Left lung (tissue), 10 donors: ENCODE data around the gene PRR30. TPM values are rescaled to one million over a fixed set of nuclear protein-coding genes. Genes with fewer than 3 reads are reported as not detected.
"Not testable (repeated sequence)": the region's sequence is repeated elsewhere in the genome, so short reads cannot be mapped to it uniquely, and the experiment has no call there.

ENCODE experiments used
- ATAC-seq: fragments of 200-7000 bp; cut with Tn5 transposase; one replicate; pipeline ENCODE4 v1.9.1; 2020; ENCODE audit warnings: moderate library complexity
- DNase-seq, 4 donors: peaks; one replicate each; pipeline ENCODE4 v3.0.0-alpha.2; 2013 to 2020
- H3K27ac ChIP-seq, 2 donors: fragments of 200-600 bp; sonication (generic) in 1 of 2; one replicate each; pipeline versions ENCODE4 v1.5.0 to v1.8.0; 2020 to 2021
- H3K27me3 ChIP-seq, 2 donors: fragments of 200-600 bp; sonication (generic) in 1 of 2; one replicate each; pipeline versions ENCODE4 v1.5.0 to v1.8.0; 2020 to 2021
- H3K36me3 ChIP-seq, 2 donors: fragments of 200-600 bp; sonication (generic) in 1 of 2; one replicate each; pipeline versions ENCODE4 v1.5.0 to v1.8.0; 2020 to 2021
- H3K4me1 ChIP-seq, 2 donors: fragments of 200-600 bp; one replicate each; pipeline ENCODE4 v1.8.0; 2021
- H3K4me3 ChIP-seq, 2 donors: fragments of 200-600 bp; sonication (generic) in 1 of 2; one replicate each; pipeline versions ENCODE4 v1.5.0 to v1.8.0; 2020 to 2021; ENCODE audit warnings: mild to moderate bottlenecking in 1 of 2
- H3K9me3 ChIP-seq, 2 donors: fragments of 200-600 bp; sonication (generic) in 1 of 2; one replicate each; pipeline versions ENCODE4 v1.5.0 to v1.8.0; 2020 to 2021
- intact Hi-C, 2 donors: fragments of 100-400 bp; cut with DNase I; formaldehyde crosslinking; loops; one replicate each; pipeline versions ENCODE4 v1.11.2 to v1.14.2; 2022
- polyA plus RNA-seq, 6 donors: library from polyadenylated mRNA; unstranded; fragments of 120-200 nt; gene quantifications; one replicate each; pipeline ENCODE4 v1.2.1, GENCODE V29; 2013; ENCODE audit not compliant: insufficient read length in 6 of 6
- total RNA-seq, 2 donors: library from RNA; stranded (reverse); fragmentation: NEBNext Ultra II Directional; extraction: Animal tissue kit (Norgen Biotek cat#: 25700); gene quantifications; one replicate each; pipeline ENCODE4 v1.2.1, GENCODE V29; 2021
- TF ChIP-seq, protein P1 (sequence below), 2 donors: fragments of 200-600 bp; sonication (generic) in 1 of 2; IDR thresholded peaks; one replicate each; pipeline versions ENCODE4 v1.5.0 to v1.8.0; 2021; ENCODE audit warnings: antibody characterized with exemption in 2 of 2
- donor health status: DM: no; HTN: yes; CAD: no.
- donor health status: DM: no; HTN: no; CAD: no.

The PRR30 gene
- total and polyA plus RNA-seq, 8 donors = not detected

DNA sequence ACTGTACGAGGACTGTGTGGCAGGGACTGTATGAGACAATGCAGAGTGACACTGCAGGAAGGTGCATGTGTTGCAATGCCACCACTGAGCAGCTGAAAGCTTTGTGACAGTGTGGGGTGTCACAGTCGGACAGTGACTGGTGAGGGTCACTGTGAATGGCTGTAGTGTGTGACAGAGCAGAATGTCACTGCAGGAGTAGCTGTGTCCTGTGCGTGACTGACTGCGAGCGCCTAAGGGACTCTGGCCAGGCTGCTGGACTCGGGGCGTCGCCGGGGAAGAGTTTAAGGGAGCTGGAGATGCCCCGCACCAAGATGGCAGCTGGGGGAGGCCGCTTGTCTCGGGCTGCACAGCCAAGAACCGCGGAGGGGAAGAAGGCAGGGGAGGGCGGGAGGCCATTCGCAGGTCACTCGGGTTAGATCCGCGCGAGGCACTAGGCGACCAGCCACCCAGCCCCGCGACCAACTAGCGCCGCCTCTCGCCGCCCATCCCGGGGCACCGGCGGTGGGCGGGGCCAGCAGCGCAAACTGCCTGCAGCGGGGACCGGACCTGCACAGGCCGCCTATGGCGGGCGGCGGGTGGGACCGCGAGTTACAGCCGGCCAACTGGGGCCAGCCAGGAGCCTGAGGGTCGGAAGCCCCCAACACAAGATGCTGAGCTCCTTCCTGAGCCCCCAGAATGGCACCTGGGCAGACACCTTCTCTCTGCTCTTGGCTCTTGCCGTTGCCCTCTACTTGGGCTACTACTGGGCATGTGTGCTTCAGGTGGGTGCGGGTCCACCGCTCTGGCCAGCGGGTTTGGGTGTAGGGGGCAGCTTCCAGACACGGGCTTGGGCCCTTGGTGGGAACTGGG is 15.7 kb downstream of the PRR30 start, which contains the start of gene ABHD1:
ABHD1 (plus strand) TSS at position 514 of the 849 bp plus-strand sequence; CDS start at position 648, 134 bp downstream.
- intact Hi-C loops = no loop called here
- Histone ChIP-seq H3K4me1 (peaks cover under 1 to 22% of the 10 kb centered on the region in 2 donors), H3K36me3 (no peaks in the 10 kb centered on the region), H3K4me3 (peak within 1 kb of the TSS; percentile 33 to 58), H3K9me3 (no peaks in the 10 kb centered on the region), H3K27me3 (peaks cover 2 to 22% of the 10 kb centered on the region in 2 donors), H3K27ac (peak within 1 kb of the TSS in 1 of 2 donors; percentile 84)
- ATAC-seq = peak; percentile 95
- TF ChIP-seq, protein P1, sequence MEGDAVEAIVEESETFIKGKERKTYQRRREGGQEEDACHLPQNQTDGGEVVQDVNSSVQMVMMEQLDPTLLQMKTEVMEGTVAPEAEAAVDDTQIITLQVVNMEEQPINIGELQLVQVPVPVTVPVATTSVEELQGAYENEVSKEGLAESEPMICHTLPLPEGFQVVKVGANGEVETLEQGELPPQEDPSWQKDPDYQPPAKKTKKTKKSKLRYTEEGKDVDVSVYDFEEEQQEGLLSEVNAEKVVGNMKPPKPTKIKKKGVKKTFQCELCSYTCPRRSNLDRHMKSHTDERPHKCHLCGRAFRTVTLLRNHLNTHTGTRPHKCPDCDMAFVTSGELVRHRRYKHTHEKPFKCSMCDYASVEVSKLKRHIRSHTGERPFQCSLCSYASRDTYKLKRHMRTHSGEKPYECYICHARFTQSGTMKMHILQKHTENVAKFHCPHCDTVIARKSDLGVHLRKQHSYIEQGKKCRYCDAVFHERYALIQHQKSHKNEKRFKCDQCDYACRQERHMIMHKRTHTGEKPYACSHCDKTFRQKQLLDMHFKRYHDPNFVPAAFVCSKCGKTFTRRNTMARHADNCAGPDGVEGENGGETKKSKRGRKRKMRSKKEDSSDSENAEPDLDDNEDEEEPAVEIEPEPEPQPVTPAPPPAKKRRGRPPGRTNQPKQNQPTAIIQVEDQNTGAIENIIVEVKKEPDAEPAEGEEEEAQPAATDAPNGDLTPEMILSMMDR (IDR thresholded peaks at IDR 0.05) = no peak
- peak; percentile 11 to 96 (median 60) for DNase-seq

DNA sequence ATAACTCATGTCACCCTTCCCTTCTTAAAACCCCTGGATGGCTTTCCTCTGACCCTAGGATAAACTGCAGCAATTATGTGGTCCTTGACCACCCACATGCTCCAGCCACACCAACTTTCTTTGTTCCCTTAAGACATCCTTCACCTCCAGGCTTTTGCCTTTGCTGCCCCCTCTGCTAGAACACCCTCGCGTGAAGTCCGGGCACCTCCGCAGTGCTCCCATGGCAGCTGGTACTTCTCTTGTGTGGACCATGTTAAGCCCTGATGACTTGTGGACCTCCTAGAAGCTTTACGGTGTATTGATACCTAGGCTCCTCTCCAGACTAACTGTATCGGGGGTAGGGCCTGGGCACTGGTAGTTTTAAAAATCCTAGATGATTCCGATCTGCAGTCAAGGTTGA is 16.4 kb downstream of the PRR30 start:
- peak overlapping the region in 1 of 2 donors; percentile 84 for H3K27ac ChIP-seq
- ATAC-seq (no peak), DNase-seq (no peak)
- peak overlapping the region in 1 of 2 donors; percentile 58 for H3K4me3 ChIP-seq
- peaks cover 5 to 26% of the 10 kb centered on the region in 2 donors for H3K4me1 ChIP-seq
- H3K36me3 ChIP-seq = no peaks in the 10 kb centered on the region
- no peaks in the 10 kb centered on the region for H3K9me3 ChIP-seq
- TF ChIP-seq, protein P1 (IDR thresholded peaks at IDR 0.05) = no peak
- intact Hi-C loops = no loop called here
- peaks cover 9 to 29% of the 10 kb centered on the region in 2 donors for H3K27me3 ChIP-seq

DNA sequence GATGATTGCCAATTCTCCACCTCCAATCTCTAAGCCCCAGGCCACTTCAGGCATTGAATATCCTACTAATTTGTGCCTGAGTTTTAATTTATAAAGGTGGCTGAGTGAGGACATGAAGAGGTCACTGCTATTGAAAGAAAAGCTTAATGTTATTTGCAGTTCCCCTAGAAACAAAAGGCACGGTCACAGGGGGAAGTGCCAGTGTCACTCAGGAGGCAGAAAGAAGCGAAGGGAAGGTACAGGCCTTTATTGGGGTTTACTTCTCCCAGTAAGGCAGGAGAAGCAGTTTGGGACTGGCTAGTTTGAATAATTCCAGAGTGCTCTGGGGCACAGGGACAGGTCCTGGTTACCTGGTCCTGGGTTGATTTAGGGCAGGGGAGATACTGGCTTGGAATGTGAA is 17.3 kb downstream of the PRR30 start:
- peaks cover 16 to 38% of the 10 kb centered on the region in 2 donors for H3K27me3 ChIP-seq
- intact Hi-C loops = no loop called here

DNA sequence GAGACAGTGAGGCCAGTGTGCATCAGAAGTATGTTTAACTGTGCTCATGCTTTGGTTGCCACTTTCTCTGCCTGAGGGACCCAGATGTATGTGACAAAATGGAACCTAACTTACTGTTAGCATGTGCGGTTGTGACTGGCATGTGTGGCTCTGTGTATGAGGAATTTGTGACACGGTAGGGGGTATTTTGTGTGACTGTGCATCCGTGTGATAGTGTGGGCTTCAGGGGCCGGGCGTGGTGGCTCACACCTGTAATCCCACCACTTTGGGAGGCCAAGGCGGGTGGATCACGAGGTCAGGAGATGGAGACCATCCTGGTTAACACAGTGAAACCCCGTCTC is 19.9 kb downstream of the PRR30 start:
- H3K4me1 ChIP-seq = peaks cover 5 to 26% of the 10 kb centered on the region in 2 donors
- peak overlapping the region; percentile 24 to 28 for H3K4me3 ChIP-seq
- DNase-seq, intact Hi-C loops, ATAC-seq, H3K36me3 ChIP-seq, H3K27ac ChIP-seq, H3K9me3 ChIP-seq: not testable (repeated sequence)
- H3K27me3 ChIP-seq = peaks cover 16 to 48% of the 10 kb centered on the region in 2 donors

More for the DNA sequence above, 17.3 kb downstream of the PRR30 start:
- DNase-seq (no peak), ATAC-seq (no peak)
- TF ChIP-seq, protein P1 (IDR thresholded peaks at IDR 0.05) = no peak
- Histone ChIP-seq H3K4me3 (no peak overlapping the region), H3K4me1 (peaks cover 5 to 26% of the 10 kb centered on the region in 2 donors), H3K27ac (no peak overlapping the region), H3K36me3 (no peaks in the 10 kb centered on the region), H3K9me3 (no peaks in the 10 kb centered on the region)

DNA sequence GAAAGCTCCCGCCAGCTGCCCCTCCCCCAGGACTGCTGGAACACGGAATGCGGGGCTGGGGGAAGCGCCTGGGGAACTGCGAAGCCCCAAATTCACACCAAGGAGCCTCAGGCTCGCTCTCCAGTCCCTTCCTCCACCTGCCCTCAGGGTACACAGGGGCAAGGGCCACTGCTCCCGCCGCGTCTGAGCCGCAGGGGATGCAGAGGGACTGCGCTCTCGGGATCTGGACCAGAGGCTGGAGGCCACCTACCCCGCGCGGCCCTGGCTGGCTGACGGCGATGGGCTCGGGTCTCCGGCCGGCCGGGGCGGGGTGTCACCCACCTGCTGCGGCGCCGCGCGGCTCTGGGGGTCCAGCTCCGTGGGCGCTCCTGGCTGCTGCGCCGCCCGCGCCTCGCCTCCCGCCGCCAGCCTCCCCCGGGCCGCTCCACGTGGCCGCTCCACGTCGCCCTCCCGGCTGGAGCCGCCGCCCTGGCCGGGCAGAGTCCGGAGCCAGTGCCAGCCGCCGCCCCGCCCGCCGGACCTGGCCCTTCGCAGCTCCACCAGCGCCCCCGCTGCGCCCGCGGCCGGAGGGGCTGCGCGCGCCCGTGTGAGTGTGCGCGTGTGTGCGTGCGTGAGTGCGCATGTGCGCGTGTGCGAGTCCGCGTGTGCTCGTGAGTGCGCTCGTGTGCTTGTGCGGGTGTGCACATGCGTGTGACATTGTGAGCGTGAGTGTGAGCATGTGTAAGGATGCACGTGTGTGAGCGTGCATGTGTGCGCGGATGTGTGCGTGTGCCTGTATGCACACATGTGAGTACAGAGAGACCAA is 20.5 kb downstream of the PRR30 start, which contains the start of gene CGREF1:
CGREF1 (minus strand) TSS at position 604 of the 805 bp plus-strand sequence. CDS start 14,762 bp downstream, outside the sequence.
- H3K27me3 ChIP-seq = peaks cover 16 to 48% of the 10 kb centered on the region in 2 donors
- peak within 1 kb of the TSS; percentile 24 to 28 for H3K4me3 ChIP-seq
- intact Hi-C loops = no loop called here
- H3K27ac ChIP-seq = no peak within 1 kb of the TSS
- ATAC-seq (peak; percentile 21), DNase-seq (peak in 1 of 4 donors; percentile 77)
- H3K9me3 ChIP-seq = no peaks in the 10 kb centered on the region
- H3K4me1 ChIP-seq = peaks cover 5 to 21% of the 10 kb centered on the region in 2 donors
- no peaks in the 10 kb centered on the region for H3K36me3 ChIP-seq
- TF ChIP-seq, protein P1 (IDR thresholded peaks at IDR 0.05) = no peak
